CD4-positive, alpha-beta T cell treated with Interleukin-17A for 1 hour (primary cell): Measurements from ENCODE around the gene ME2.
"Not testable (repeated sequence)": the region's sequence is repeated elsewhere in the genome, so short reads cannot be mapped to it uniquely, and the experiment has no call there.

ENCODE experiments used
- DNase-seq: peaks from one replicate; pipeline ENCODE4 v3.0.0-alpha.2; 2020

ME2 gene

DNA sequence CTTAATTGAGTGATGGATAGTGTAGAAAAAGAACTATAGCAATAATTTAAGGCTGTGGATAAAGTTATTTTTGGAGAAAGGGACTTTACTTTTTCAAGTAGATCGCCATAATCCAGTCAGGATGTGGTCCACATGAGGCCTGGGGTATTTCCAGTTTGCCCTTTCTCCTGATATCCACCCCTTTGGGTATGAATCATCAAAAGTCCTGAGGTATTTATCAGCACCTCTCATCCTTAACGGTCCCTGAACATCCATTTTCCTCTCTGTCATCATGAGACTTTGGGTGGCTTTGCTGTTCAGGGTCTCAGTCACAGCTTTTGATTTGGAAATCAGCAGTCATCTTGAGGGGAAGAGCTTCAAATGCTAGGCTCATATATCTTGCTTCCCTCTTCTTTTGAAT is 49.6 kb downstream of the ME2 start:
- no peak for DNase-seq

DNA sequence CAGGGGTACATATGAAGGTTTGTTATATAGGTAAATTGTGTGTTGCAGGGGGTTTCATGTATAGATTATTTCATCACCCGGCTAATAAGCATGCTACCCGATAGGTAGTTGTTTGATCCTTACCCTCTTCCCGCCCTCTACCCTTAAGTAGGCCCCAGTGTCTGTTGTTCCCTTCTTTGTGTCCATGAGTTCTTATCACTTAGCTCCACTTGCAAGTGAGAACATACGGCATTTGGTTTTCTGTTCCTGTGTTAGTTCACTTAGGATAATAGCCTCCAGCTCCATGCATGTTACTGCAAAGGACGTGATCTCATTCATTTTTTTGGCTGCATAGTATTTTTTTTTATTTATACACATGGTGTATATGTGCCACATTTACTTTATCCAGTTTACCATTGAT is 54.8 kb downstream of the ME2 start:
- no peak for DNase-seq

DNA sequence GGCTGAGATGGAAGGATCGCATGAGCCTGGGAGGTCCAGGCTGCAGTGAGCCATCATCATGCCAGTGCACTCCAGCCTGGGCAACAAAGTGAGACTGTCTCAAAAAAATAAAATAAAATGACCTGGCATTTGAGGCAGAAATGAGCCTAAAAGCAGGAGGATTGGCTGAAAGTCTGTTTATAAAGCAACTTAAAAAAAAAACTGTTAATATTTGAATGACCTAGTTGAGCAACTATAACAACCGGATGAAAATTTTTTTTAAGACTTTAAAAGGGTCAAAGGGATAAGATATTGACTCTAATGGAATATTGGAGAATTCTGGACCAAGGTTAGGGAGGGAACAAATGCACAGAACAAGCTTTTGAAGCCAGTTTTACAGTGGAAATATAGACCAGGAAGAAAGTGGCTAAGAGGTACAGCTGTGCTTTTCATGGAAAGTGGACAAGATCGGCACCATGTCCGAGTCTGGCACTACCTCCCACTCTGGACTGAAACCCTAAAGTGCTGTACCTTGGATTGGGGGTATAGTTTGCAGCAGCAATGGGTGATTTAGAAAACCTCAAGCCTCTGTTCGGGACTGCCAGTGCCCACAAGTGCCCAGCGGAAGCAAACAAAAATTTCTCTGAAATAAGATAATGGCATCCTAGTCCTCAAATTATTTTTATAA is 55.8 kb downstream of the ME2 start:
- no peak for DNase-seq

DNA sequence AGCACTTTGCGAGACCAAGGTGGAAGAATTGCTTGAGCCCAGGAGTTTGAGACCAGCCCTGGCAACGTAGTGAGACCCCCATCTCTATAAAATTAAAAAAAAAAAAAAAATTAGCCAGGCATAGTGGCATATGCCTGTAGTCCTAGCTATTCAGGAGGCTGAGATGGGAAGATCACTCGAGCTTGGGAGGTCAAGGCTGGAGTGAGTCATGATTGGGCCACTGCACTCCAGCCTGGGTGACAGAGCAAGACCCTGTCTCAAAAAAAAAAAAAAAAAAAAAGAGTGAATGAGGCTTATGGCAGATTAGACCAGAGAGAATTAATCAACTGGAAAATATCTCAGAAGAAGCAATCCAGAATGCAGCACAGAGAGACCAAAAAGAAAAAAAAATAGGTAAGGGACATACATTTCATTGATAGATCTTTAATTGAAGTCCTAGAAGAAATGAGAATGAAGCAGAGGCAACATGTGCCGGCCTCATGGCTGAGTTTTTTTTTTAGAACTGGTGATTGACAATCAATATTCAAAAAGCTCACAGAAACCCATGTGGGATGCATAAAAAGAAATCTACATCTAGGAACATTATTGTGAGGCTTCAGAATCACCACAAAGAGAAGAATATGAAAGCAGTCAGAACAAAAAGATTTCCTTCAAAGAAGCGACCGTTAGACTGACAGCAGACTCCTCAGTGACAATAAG is 56.7 kb downstream of the ME2 start:
- DNase-seq = no peak

DNA sequence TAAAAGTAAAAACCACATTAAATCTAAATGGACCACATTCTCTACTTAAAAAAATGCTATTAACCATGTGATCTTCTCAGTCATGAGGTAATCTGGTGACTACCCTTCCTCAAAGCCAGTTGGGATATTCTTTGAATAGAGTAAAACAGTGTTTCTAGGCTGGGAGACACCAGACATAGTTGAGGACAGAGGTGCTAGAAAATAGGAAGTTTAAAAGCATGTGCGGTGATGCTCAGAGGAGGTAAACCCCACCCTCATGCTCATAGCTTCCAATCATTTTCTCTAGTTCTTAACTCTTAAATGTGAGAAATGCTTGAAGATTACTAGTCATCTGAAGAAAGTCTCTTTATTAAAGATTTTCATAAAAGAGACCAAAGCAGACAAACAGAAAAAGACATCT is 58.3 kb downstream of the ME2 start:
- no peak for DNase-seq

DNA sequence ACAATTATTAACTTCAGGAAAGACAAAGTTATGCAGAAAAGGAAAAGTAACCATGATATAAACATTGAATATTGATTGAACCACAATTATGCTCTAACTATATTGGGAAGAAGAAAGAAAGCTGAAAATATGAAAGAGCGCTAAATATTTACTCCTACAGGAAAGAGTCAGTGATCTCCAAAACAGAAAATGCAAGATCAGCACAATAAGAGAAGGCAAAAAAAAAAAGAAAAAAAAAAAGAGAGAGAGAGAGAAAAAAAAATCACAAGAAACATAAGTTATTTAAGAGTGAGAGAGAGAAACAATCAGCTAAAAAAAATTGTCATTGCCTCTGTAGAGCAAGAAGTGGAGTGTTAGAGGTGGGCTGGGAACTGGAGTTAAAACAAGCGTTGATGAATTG is 60.0 kb downstream of the ME2 start:
- DNase-seq = no peak

DNA sequence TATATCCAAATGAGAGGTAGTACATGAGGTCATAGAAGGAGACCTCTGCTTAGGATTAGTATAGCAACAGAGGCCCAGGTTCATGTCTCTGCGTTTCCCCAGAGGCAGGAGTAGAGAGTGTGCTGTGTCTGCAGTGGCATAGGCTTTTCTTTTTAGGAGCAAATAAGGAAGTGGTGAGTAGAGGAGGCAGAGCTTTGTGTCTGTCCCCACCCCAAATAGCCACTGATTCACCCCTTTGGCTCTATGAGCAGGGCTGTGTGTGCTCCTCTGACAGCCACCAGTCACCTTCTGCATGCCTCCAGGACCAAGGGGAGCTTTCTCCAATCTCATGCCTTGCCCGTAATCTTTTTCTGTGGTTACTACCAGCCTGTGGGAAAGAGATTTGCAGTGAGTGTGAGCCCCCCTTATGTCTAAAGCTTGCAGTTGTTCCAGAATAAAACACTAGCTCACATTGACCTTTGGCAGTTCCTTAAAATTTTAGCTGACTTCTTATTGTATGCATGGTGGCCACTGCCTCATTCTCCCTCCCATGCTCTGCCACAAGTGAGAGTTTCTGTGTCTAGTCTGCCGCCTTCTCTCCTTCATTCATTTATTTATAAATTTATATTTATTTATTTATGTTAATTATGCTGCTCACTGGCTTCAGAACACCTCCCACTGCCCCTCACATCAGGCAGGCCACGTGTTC is 65.5 kb downstream of the ME2 start:
- no peak for DNase-seq

DNA sequence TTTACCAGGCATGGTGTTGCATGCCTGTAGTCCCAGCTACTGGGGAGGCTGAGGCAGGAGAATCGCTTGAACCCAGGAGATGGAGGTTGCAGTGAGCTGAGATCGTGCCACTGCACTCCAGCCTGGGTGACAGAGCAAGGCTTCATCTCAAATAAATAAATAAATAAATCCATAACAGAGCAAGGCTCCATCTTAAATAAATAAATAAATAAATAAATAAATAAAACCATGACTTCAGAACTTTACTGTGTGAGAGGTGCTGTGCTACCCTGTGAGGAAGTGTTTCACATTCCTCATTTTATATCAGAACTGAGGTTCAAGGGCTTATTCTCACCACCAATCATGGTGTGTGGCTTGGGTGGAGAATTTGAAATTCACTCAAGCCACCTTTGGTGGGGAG is 67.0 kb downstream of the ME2 start:
- not testable (repeated sequence) for DNase-seq

DNA sequence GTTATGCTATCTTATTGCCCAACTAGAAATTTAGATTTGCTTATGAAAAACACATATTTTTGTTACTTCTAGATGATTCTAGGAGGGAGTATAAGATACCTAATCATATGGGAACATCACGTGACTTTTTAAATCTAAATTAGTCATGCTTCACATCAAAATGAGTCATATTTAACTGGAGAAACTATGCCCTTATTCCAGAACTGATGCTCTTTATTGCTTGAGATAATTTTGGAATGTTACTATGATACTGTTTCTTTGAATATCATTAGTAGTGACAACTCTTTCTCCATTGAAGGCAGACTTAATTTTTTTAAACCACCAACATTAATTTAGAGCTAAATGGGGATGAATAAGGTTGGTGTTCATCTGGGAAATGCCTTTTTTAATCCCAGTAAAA is 69.0 kb downstream of the ME2 start:
- no peak for DNase-seq

DNA sequence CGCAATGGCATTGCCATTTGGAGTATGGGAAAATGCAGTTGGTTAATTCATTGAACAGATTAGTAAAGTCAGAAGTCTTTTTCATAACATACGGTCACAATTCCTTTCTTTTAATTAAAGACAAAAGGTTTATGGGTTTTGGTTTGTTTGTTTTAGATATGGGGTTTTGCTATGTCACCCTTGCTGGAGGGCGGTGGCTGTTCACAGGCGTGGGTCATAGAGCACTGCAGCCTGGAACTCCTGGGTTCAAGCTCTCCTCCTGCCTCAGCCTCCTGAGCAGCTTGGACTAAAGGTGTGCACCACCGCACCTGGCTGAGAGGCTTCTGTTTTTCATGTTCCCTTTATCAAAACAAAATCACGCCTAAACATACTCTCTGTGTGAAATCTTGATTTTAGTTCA is 70.3 kb downstream of the ME2 start:
- no peak for DNase-seq

DNA sequence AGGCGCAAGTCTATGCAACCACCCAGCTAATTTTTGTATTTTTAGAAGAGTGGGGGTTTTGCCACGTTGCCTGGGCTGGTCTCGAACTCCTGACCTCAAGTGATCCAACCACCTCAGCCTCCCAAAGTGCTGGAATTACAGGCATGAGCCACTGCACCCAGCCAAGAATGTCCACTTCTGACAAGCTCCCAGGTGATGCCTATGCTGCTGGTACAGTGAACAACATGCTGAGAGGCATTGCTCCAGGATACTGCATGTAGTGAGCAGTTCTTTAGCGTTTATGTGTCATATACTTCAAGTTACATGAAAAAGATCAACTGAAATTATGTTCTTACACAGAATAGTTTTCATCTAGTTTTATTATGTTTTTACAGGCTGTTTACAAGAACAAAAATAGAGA is 71.7 kb downstream of the ME2 start:
- no peak for DNase-seq

DNA sequence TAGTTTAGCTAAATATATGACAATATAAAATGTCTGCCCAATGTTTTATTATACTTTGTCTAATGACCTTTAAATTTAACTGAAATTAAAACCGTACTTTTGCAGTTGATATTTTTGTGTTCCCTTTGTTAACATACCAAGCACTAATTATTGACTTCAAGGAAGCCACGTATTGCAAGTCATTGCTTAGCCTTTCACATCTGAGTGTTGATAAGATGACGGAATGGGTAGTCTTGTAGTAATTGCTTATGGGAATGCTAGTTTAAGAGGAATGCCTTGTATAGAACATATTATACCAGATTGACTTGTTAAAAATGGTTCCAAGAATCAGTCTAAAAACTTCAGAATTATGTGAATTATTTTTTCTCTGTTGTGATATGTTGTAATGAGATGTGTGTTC is 74.9 kb downstream of the ME2 start:
- DNase-seq = no peak

DNA sequence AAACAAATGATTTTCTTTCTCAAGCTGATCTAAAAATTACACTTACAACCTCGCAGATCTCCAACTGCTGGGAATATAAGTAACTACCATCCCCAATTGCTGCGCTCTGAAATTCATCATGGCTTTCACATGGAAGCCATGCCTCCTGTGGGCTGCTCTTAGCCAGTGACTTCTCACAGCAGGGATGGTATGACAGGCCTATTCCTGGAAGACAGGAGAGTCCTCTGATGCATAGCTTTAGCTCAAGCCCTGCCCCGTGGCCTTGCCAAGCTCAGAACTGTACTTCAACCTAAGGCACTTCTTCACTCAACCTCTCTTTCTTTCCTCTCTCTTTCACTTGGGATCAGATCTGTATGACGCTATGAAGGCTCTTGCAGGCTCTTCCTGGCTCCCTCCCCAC is 76.3 kb downstream of the ME2 start:
- DNase-seq = no peak

DNA sequence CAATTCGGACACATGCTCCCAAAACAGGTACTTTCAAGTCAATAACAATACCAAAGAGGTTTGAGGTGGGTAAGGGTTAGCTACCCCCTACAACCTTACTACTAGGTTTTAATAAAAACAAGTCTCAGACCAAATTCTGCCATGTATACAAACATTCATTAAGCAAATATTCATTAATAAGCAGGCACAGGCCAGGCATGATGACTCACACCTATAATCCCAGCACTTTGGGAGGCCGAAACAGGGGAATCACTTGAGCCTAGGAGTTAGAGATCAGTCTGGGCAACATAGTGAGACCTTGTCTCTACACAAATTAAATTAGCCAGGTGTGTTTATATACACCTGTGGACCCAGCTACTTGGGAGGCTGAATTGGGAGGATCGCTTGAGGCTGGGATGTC is 77.2 kb downstream of the ME2 start:
- DNase-seq = no peak

DNA sequence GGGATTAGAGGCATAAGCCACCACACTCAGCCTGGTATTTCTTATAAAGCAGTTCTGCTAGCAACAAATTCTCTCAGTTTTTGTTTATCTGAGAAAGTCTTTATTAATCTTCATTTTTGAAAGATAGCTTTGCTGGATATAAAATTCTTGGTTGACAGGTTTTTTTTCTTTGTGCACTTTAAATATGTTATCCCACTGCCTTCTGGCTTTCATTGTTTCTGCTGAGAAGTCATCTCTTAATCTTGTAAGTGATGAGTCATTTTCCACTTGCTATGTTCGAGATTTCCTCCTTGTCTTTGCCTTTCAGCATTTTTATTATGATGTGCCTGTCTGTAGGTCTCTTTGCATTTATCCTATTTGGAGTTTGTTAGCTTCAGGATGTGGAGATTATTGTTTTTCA is 83.1 kb downstream of the ME2 start:
- DNase-seq = no peak

DNA sequence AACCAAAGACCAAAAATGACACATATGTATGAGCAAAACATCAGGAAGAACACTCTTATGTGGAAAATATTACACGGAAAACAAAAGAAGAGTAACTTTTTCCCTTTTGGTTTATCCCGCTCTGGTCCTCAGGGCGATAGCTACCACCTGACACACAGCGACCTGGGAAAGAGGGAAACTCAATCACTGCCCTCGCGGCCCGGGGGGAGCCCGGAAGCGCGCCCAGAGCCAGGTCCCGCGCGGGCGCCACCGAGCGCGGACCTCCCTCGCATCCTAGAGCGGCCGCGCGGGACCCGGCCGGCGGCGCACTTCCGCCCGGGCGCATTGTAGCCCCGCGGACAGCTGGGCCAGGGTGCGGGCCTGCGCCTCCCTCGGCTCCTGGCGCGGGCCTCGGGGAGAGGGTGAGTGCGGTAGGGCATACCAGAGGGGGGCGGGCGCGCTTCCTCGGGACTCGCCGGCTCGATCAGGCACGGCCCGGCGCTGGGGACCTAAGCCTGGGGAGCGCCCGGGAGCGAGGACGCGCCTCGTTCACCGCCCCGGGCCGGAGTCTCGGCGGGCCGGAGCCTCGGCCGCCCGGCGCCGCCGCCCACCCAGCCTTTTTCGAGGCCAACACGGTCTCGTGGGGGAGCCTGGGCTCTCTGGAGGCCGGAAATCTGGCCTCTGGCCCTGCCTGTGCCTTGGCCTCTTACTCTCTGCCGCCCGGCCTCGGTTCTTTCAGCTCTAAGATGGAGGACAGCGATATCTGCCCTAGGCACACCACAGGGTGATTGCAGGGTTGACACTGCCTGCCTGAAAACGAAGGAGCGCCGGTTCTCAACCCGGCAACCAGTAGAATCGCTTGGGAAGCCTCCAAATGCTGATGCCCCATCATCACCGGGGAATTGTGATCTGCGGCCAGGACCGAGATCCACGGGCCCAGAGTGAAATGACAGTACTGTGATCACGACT is 89.1 kb downstream of the ME2 start, which contains the start of gene ELAC1:
Gene ELAC1, plus strand, starts transcription at position 327 of the 948 bp plus-strand sequence. CDS start 6,365 bp downstream, outside the sequence.
- DNase-seq = peak; percentile 73

DNA sequence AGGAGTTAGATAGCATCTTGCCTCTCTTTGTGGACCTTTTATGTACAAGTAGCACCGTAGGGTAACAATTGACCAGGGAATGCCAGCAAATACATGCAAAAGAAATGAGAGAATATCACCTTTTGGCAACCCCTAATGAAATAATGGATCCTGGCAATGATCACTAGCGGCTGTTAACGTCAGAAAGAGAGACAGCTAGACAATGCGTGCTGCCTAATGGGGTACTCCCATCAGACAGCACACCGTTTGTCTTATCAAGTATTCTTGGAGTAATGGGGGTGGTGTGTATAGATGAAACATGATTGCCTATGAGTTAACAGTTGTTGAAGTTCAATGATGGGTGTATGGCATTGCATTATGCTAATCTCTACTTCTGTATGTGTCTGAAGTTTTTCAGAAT is 90.5 kb downstream of the ME2 start:
- DNase-seq = no peak

DNA sequence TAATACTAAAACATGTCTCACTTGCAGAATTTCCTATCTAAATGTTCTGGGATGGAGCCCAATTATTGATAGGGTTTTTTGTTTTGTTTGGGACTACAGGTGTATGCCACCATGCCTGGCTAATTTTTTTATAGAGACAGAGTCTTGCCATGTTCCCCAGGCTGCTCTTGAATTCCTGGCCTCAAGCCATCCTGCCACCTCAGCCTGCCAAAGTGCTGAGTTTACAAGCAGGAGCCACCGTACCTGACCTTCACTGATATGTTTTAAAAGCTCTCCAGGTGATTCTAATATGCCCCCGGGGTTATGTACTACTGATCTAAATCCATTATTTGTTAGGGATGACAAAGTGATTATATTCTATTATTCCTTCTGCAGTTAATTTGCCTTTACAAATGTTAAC is 91.1 kb downstream of the ME2 start:
- DNase-seq = no peak

DNA sequence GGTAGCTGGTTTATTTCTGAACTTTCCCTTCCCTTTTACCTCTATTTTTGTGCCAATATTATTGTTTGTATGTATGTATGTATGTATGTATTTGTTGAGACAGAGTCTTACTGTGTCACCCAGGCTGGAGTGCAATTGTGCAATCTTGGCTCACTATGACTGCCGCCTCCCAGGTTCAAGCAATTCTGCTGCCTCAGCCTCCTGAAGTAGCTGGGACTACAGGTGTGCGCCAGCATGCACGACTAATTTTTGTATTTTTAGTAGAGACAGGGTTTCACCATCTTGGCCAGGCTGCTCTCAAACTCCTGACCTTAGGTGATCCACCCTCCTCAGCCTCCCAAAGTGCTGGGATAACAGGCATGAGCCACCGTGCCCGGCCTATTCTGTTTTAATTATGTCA is 93.5 kb downstream of the ME2 start:
- DNase-seq = not testable (repeated sequence)

DNA sequence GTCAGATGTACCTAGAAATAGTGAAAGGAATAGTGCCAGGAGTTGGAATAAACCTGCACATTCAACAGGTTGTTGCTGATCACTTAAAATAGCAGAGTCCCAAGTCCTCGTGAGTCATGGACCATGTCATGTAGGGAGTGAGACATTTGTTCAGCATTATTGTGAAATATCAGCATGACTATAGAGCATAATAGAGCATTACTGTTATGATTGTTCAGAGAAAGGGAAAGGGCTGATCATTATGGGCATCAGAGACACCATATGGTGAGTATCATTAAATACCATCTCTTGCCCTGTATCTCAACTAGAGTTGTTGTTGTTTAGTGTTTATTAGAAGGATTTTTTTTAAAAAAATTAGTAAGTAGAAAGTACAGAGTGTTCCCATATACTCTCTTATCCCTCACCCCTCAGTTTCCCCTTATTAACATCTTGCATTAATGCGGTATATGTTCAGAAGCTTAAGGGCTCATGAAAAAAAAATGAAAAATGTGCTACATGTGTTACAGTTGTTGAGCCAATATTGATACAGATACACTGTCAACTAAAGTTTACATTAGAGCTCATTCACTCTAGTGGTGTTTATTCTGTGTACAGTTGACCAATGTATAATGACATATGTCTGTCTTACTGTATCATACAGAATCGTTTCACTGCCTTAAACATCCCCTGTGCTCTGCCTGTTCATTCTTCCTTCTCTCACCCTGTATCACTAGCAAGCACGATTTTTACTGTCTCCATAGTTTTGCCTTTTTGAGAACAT is 94.6 kb downstream of the ME2 start:
- no peak for DNase-seq

DNA sequence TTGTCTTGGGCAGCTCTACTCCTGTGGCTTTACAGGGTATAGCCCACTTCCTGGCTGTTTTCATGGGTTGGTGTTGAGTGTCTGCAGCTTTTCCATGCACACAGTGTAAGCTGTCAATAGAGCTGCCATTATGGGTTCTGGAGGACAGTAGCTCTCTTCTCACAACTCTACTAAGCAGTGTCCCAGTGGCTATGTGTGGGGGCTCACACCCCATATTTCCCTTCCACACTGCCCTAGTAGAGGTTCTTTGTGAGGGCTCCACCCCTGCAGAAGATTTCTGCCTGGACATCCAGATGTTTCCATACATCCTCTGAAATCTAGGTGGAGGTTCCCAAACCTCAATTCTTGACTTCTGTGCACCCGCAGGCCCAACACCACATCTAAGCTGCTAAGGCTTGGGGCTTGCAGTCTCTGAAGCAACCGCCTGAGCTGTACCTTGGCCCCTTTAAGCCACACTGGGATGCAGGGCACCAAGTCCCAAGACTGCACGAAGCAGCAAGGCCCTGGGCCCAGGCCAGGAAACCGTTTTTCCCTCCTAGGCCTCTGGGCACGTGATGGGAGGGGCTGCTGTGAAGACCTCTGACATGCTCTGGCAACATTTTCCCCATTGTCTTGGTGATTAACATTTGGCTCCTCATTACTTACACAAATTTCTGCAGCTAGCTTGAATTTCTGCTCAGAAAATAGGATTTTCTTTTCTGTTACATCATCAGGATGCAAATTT is 98.3 kb downstream of the ME2 start:
- DNase-seq = no peak

DNA sequence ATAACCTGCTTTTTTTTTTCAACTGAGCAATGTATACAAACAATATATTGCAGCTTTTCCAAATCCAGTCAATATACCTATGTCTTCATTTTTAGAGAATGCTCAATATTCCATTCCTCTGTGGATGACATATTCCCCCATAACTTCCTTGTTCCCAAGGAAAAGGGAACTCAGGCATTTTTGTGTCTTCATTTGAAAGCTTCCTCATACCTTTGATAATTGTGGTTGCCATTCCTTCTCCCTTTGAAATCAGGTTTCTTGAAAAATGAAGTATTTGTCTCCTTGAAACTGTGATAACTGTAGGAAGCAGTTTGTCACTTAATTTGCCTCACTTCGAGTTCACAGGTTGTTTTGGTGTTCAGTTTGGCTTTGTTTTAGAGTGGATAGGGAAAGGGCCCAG is 102.5 kb downstream of the ME2 start:
- no peak for DNase-seq
